Measurements from ENCODE around the gene CARHSP1.

CARHSP1 gene

GRCh38 chr16:8858994-8859912 is 9.6 kb downstream of the CARHSP1 start:
- TF ChIP-seq ZFX (IDR thresholded peaks at IDR 0.05; ENCODE audit: borderline replicate concordance) (no peak), CTCF (IDR thresholded peaks at IDR 0.05) (no peak)

GRCh38 chr16:8855972-8856371 is 12.8 kb downstream of the CARHSP1 start:
- TF ChIP-seq ZFX (IDR thresholded peaks at IDR 0.05; ENCODE audit: borderline replicate concordance) (no peak), CTCF (IDR thresholded peaks at IDR 0.05) (no peak)
- H3K27ac ChIP-seq = 0 out of 2 replicates have a peak overlapping the region, but pooled peaks have one; percentile 5

More at GRCh38 chr16:8858994-8859912, 9.6 kb downstream of the CARHSP1 start:
- H3K27ac ChIP-seq = no peak overlapping the region

GRCh38 chr16:8855051-8855786 is 13.6 kb downstream of the CARHSP1 start:
- TF ChIP-seq ZFX (IDR thresholded peaks at IDR 0.05; ENCODE audit: borderline replicate concordance) (no peak), CTCF (IDR thresholded peaks at IDR 0.05) (peak; percentile 33)
- 0 out of 2 replicates have a peak overlapping the region, but pooled peaks have one; percentile 5 for H3K27ac ChIP-seq

- H3K27ac ChIP-seq = no peak overlapping the region
- TF ChIP-seq CTCF (IDR thresholded peaks at IDR 0.05) (no peak), ZFX (IDR thresholded peaks at IDR 0.05; ENCODE audit: borderline replicate concordance) (no peak)
These were observed 14.4 kb downstream of the CARHSP1 start for GRCh38 chr16:8854298-8854948.

- H3K27ac ChIP-seq = no peak overlapping the region
- no peak for TF ChIP-seq ZFX (IDR thresholded peaks at IDR 0.05; ENCODE audit: borderline replicate concordance)
- TF ChIP-seq CTCF (IDR thresholded peaks at IDR 0.05) = no peak
These were observed 15.2 kb downstream of the CARHSP1 start for GRCh38 chr16:8853611-8854010.

GRCh38 chr16:8853150-8853549 is 15.7 kb downstream of the CARHSP1 start:
- no peak overlapping the region for H3K27ac ChIP-seq

More at GRCh38 chr16:8853150-8853549, 15.7 kb downstream of the CARHSP1 start:
- TF ChIP-seq ZFX (IDR thresholded peaks at IDR 0.05; ENCODE audit: borderline replicate concordance) = no peak
- TF ChIP-seq CTCF (IDR thresholded peaks at IDR 0.05) = no peak
